Thyroid gland (tissue), 4 donors: ENCODE data around the gene MORC2.

ENCODE experiments used
- POLR2A ChIP-seq, 2 donors: fragments of 450-650 bp; IDR thresholded peaks; one replicate each; pipeline ENCODE4 v1.6.1; 2017; ENCODE audit warnings: antibody characterized with exemption in 2 of 2, mild to moderate bottlenecking in 2 of 2, moderate library complexity in 1 of 2
- TF ChIP-seq, protein P1 (sequence below), 6 experiments: fragments of 200-600 bp in 3 of 6; fragments of 450-650 bp in 3 of 6; sonication (generic) in 3 of 6; IDR thresholded peaks; one replicate each; pipeline ENCODE4 v1.5.1; 2016 to 2019; ENCODE audit warnings: antibody characterized with exemption in 6 of 6, mild to moderate bottlenecking in 2 of 6, inconsistent platforms in 1 of 6, moderate library complexity in 1 of 6

DNA sequence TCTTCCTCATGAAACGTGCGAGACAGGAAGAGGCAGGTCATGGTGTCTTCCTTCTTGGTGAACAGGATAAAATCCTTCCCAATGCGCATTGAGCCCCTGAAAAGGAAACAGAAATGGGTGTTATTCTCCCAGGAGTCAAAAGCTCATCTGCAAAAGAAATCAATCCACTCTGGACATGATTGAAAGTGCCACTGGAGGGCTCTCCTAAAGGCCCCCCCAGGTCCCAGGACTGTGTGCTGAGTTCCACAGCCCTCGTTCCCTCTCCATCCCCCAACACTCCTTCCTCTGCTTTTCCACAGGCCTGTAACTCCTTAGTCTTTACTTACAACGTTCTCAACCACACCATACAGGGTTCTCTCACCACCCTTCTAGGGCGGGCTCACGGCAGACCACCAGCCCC lies 22.2 kb downstream of the MORC2 start:
- TF ChIP-seq, protein P1, sequence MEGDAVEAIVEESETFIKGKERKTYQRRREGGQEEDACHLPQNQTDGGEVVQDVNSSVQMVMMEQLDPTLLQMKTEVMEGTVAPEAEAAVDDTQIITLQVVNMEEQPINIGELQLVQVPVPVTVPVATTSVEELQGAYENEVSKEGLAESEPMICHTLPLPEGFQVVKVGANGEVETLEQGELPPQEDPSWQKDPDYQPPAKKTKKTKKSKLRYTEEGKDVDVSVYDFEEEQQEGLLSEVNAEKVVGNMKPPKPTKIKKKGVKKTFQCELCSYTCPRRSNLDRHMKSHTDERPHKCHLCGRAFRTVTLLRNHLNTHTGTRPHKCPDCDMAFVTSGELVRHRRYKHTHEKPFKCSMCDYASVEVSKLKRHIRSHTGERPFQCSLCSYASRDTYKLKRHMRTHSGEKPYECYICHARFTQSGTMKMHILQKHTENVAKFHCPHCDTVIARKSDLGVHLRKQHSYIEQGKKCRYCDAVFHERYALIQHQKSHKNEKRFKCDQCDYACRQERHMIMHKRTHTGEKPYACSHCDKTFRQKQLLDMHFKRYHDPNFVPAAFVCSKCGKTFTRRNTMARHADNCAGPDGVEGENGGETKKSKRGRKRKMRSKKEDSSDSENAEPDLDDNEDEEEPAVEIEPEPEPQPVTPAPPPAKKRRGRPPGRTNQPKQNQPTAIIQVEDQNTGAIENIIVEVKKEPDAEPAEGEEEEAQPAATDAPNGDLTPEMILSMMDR (IDR thresholded peaks at IDR 0.05): no peak
- TF ChIP-seq POLR2A (IDR thresholded peaks at IDR 0.05): no peak
